ENCODE data around the gene ABCC9.

The ABCC9 gene

DNA sequence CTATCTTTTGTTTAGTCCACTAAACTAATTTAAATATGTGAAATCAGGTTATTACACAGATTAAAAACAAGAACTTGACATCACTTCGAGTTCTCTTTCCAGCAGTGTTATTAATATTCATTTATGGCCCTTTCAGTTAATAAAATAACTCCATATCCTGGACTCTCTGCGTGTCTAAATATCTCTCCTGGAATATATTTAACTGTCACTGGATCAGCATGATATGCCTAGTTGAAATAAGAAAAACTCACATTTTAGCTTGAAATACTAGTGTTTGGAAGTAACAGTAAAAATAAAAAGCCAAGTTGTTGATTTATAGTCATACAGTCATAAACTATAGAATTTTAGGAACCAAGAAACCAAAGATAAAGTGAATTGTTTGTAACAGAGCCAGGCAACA is 45.6 kb downstream of the ABCC9 start:
- Histone ChIP-seq H3K9me3 (ENCODE audit: severe bottlenecking) (no peaks in the 10 kb centered on the region), H3K27me3 (ENCODE audit: insufficient read depth, low read depth, severe bottlenecking) (no peaks in the 10 kb centered on the region), H3K36me3 (no peaks in the 10 kb centered on the region), H3K4me3 (ENCODE audit: low read depth, low read length) (no peak overlapping the region), H3K27ac (no peak overlapping the region)
- DNase-seq, result no peak
- TF ChIP-seq, protein P1, sequence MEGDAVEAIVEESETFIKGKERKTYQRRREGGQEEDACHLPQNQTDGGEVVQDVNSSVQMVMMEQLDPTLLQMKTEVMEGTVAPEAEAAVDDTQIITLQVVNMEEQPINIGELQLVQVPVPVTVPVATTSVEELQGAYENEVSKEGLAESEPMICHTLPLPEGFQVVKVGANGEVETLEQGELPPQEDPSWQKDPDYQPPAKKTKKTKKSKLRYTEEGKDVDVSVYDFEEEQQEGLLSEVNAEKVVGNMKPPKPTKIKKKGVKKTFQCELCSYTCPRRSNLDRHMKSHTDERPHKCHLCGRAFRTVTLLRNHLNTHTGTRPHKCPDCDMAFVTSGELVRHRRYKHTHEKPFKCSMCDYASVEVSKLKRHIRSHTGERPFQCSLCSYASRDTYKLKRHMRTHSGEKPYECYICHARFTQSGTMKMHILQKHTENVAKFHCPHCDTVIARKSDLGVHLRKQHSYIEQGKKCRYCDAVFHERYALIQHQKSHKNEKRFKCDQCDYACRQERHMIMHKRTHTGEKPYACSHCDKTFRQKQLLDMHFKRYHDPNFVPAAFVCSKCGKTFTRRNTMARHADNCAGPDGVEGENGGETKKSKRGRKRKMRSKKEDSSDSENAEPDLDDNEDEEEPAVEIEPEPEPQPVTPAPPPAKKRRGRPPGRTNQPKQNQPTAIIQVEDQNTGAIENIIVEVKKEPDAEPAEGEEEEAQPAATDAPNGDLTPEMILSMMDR (IDR thresholded peaks at IDR 0.05; ENCODE audit: low read depth, low read length), result no peak

DNA sequence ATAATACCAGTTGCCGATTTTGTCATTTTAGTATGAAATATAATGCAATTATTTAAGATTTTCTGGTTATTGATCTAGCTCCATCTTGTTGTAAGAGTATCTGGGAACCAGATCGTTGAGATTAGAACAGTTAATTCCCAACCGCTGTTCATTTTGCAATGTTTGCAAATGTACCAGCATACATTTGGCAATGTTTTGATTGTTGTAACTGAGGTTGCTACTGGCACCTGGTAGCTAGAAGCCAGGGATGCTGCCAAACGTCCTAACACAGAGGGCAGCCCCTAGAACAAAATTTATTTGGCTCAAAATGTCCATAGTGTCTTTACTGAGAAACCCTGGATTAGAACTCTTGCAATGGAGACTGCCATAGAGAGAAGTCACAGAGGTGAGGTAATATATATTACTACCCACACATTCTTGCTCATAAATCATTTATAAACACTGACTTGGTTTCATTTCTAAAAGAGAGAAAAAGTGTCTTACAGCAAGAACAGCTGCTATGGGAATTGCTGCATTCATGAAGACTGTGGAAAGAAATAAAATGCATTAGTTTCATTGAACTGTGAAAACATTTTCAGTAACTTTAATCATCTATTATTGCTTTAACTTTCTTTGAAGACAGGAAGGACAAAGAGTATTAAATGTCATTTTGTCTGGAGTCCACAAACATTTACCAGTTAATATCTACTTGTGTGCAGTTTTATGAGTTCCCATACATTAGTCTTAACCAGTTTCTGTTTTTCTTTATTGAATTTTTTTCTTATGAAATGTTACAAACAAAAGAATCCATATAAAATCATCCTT is 46.2 kb downstream of the ABCC9 start:
- Histone ChIP-seq H3K9me3 (ENCODE audit: severe bottlenecking) (no peaks in the 10 kb centered on the region), H3K36me3 (no peaks in the 10 kb centered on the region), H3K27ac (no peak overlapping the region), H3K4me3 (ENCODE audit: low read depth, low read length) (no peak overlapping the region), H3K27me3 (ENCODE audit: insufficient read depth, low read depth, severe bottlenecking) (no peaks in the 10 kb centered on the region)
- no peak for DNase-seq
- TF ChIP-seq, protein P1 (IDR thresholded peaks at IDR 0.05; ENCODE audit: low read depth, low read length), result no peak

DNA sequence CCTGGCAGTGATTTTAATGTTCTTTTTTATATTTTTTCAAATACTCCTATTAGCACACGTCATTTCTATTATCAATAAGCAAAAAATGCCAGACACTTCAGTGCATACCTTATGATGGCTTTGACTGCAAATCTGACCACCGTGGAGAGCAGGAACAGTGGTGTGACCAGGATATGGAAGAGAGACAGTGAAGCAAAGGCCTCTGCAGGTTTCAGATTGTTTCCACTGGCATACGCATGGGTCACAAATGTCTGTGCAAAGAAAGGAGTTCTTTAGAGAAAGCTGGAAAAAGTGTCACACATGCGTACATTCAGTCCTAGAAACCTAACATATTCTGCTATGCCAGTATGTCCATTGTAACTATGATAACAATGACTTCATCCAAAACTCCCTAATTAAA is 47.3 kb downstream of the ABCC9 start:
- no peak for DNase-seq
- no peaks in the 10 kb centered on the region for H3K9me3 ChIP-seq (ENCODE audit: severe bottlenecking)
- H3K4me3 ChIP-seq (ENCODE audit: low read depth, low read length), result no peak overlapping the region
- H3K36me3 ChIP-seq, result no peaks in the 10 kb centered on the region
- H3K27ac ChIP-seq, result no peak overlapping the region
- TF ChIP-seq, protein P1 (IDR thresholded peaks at IDR 0.05; ENCODE audit: low read depth, low read length), result no peak
- no peaks in the 10 kb centered on the region for H3K27me3 ChIP-seq (ENCODE audit: insufficient read depth, low read depth, severe bottlenecking)

DNA sequence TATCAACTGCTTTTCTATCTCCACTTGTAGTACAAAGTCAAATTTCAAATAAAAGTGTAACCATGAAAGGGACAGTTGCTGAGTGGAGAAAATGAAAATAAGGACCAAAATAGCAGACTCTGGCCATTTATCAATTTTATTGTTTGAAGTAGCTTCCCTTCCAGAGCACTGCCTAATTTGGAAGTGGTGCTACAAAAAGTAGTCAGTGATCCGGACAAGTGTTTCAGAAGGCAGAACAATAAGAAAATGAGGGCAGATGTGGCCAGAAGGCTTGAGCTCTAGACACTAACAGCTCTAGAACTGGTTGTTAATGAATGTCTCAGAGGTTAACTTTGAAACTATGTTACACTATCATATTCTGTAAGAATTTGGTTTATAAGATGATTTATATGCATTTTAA is 48.9 kb downstream of the ABCC9 start:
- H3K27me3 ChIP-seq (ENCODE audit: insufficient read depth, low read depth, severe bottlenecking), result no peaks in the 10 kb centered on the region
- DNase-seq, result no peak
- H3K9me3 ChIP-seq (ENCODE audit: severe bottlenecking), result no peaks in the 10 kb centered on the region
- no peaks in the 10 kb centered on the region for H3K36me3 ChIP-seq
- no peak overlapping the region for H3K27ac ChIP-seq
- H3K4me3 ChIP-seq (ENCODE audit: low read depth, low read length), result no peak overlapping the region
- TF ChIP-seq, protein P1 (IDR thresholded peaks at IDR 0.05; ENCODE audit: low read depth, low read length), result no peak

DNA sequence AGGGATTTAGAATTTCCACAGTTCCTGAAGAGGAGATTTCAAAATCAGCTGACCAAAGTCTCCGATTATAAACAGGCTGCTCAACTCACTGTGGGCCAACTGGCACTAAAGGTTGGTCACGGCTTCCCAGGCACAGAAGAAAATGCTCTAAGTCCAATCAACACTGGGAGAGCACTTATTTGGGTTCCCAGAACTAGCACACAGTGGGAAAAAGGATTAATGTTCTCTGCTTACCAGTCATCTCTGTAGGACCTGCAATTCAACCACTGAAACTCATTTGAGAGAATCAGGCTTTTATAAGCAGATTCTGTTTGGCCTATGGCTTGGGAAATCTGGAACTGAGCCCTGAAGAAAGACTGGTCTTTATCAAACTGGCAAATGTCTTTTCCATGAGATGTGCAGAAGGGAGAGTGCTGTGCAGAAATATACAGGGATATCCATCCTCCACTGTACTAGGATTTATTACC is 49.4 kb downstream of the ABCC9 start:
- Histone ChIP-seq H3K27ac (no peak overlapping the region), H3K9me3 (ENCODE audit: severe bottlenecking) (no peaks in the 10 kb centered on the region), H3K4me3 (ENCODE audit: low read depth, low read length) (no peak overlapping the region), H3K36me3 (no peaks in the 10 kb centered on the region), H3K27me3 (ENCODE audit: insufficient read depth, low read depth, severe bottlenecking) (no peaks in the 10 kb centered on the region)
- no peak for DNase-seq
- TF ChIP-seq, protein P1 (IDR thresholded peaks at IDR 0.05; ENCODE audit: low read depth, low read length), result no peak
